HEK293 (cell line): ENCODE data around the gene TUBGCP3.

Experiments
- CTCF ChIP-seq: fragments of 450-650 bp; formaldehyde crosslinking; IDR thresholded peaks from 2 replicates; pipeline ENCODE4 v1.5.1; 2016; ENCODE audit warnings: missing biosample characterization, missing genetic modification characterization
- KLF9 ChIP-seq: fragments of 450-650 bp; formaldehyde crosslinking; IDR thresholded peaks from 2 replicates; pipeline ENCODE4 v1.5.1; 2016; ENCODE audit warnings: missing biosample characterization, missing genetic modification characterization, low read depth
- RBAK ChIP-seq: fragments of 450-650 bp; formaldehyde crosslinking; IDR thresholded peaks from 2 replicates; pipeline ENCODE4 v1.5.1; 2016; ENCODE audit warnings: missing biosample characterization, missing genetic modification characterization
- REST ChIP-seq: fragments of 450-650 bp; formaldehyde crosslinking; IDR thresholded peaks from 2 replicates; pipeline ENCODE4 v1.5.1; 2016; ENCODE audit warnings: missing biosample characterization, missing genetic modification characterization
- ZBTB7A ChIP-seq: fragments of 450-650 bp; formaldehyde crosslinking; IDR thresholded peaks from 2 replicates; pipeline ENCODE4 v1.5.1; 2016; ENCODE audit warnings: low read depth, missing biosample characterization, missing genetic modification characterization
- ZBTB8A ChIP-seq: fragments of 450-650 bp; formaldehyde crosslinking; IDR thresholded peaks from 2 replicates; pipeline ENCODE4 v1.5.1; 2016; ENCODE audit warnings: missing biosample characterization, missing genetic modification characterization
- ZFP37 ChIP-seq: fragments of 450-650 bp; formaldehyde crosslinking; IDR thresholded peaks from 2 replicates; pipeline ENCODE4 v1.5.1; 2016; ENCODE audit warnings: missing biosample characterization, missing genetic modification characterization
- ZNF366 ChIP-seq: fragments of 450-650 bp; formaldehyde crosslinking; conservative IDR thresholded peaks from 2 replicates; pipeline ENCODE4 v1.5.1; 2016; ENCODE audit warnings: missing biosample characterization, missing genetic modification characterization
- ZNF398 ChIP-seq: fragments of 450-650 bp; formaldehyde crosslinking; IDR thresholded peaks from 2 replicates; pipeline ENCODE4 v1.5.1; 2017; ENCODE audit warnings: missing biosample characterization, missing genetic modification characterization
- ZNF707 ChIP-seq: fragments of 450-650 bp; formaldehyde crosslinking; IDR thresholded peaks from 2 replicates; pipeline ENCODE4 v1.5.1; 2016; ENCODE audit warnings: missing biosample characterization, missing genetic modification characterization
- ZNF768 ChIP-seq: fragments of 450-650 bp; formaldehyde crosslinking; IDR thresholded peaks from 2 replicates; pipeline ENCODE4 v1.5.1; 2018; ENCODE audit warnings: missing biosample characterization, mild to moderate bottlenecking, missing genetic modification characterization
- ZNF830 ChIP-seq: fragments of 450-650 bp; IDR thresholded peaks from 2 replicates; pipeline ENCODE4 v1.5.0; 2018; ENCODE audit warnings: missing biosample characterization, missing genetic modification characterization, low read depth, mild to moderate bottlenecking, moderate library complexity
- ZSCAN5A ChIP-seq: fragments of 450-650 bp; formaldehyde crosslinking; IDR thresholded peaks from 2 replicates; pipeline ENCODE4 v1.5.1; 2016; ENCODE audit warnings: missing biosample characterization, missing genetic modification characterization

- TF ChIP-seq ZNF398 (tag by site-specific recombination) = no peak
- no peak for TF ChIP-seq CTCF (tag by site-specific recombination)
- TF ChIP-seq KLF9 (tag by site-specific recombination) = no peak
- TF ChIP-seq RBAK = no peak
- TF ChIP-seq ZBTB7A (tag by site-specific recombination) = no peak
- TF ChIP-seq ZNF366 = no peak
- no peak for TF ChIP-seq ZNF768 (tag by site-specific recombination)
- no peak for TF ChIP-seq ZFP37 (tag by site-specific recombination)
- no peak for TF ChIP-seq ZNF830 (tag by site-specific recombination)
- TF ChIP-seq ZNF707 (tag by site-specific recombination) = no peak
- TF ChIP-seq REST (tag by site-specific recombination) = no peak
- TF ChIP-seq ZSCAN5A = no peak
- no peak for TF ChIP-seq ZBTB8A (tag by site-specific recombination)
Measured at GRCh38 chr13:112636401-112636975, 48.5 kb upstream of the TUBGCP3 start.
